Right lung (tissue), 5 donors: Measurements from ENCODE around the gene LGALS9. TPM values are rescaled to one million over a fixed set of nuclear protein-coding genes. Genes with fewer than 3 reads are reported as not detected.
A peak's percentile ranks its signal among the peaks of the same experiment; 100 is the strongest.
"Not testable (repeated sequence)": the region's sequence is repeated elsewhere in the genome, so short reads cannot be mapped to it uniquely, and the experiment has no call there.

Experiments used
- DNase-seq, 2 donors: peaks; one replicate each; pipeline ENCODE4 v3.0.0-alpha.2; 2013
- polyA plus RNA-seq, 5 donors: library from polyadenylated mRNA; unstranded; fragments of 120-200 nt; gene quantifications; one replicate each; pipeline versions ENCODE4 v1.2.1 to v1.2.3, GENCODE V29; 2013; ENCODE audit warnings: inconsistent platforms in 1 of 5, low replicate concordance in 1 of 5; ENCODE audit not compliant: insufficient read length in 5 of 5, insufficient read depth in 1 of 5

The LGALS9 gene
- polyA plus RNA-seq, 5 donors = 15.0 to 26.4 (median 18.1) TPM

- no peak for DNase-seq
Measured at GRCh38 chr17:27627514-27627913, 3.5 kb upstream of the LGALS9 start.

- no peak for DNase-seq
Measured at GRCh38 chr17:27628376-27628775, 2.6 kb upstream of the LGALS9 start.

DNA sequence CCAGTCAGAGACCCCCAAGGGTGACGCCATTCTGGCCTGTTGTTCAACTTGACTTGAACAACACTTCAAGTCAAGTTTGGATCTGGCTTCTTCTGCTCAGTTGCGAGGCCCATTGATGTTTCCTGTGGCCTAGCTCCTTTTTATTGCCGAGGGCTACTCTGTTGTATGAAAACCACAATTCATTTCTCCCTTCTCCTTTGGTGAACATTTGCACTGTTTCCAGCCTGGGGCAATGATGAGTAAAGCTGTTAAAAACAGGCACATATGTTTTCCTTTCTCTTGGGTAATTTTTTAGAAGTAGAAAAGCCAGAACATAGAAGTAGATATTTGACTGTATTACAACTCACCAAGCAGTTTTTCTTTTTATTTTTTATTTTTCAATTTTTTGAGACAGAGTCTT lies 1.7 kb upstream of the LGALS9 start:
- not testable (repeated sequence) for DNase-seq

GRCh38 chr17:27631411-27631760 lies 398 bp downstream of the LGALS9 start:
- no peak for DNase-seq

DNA sequence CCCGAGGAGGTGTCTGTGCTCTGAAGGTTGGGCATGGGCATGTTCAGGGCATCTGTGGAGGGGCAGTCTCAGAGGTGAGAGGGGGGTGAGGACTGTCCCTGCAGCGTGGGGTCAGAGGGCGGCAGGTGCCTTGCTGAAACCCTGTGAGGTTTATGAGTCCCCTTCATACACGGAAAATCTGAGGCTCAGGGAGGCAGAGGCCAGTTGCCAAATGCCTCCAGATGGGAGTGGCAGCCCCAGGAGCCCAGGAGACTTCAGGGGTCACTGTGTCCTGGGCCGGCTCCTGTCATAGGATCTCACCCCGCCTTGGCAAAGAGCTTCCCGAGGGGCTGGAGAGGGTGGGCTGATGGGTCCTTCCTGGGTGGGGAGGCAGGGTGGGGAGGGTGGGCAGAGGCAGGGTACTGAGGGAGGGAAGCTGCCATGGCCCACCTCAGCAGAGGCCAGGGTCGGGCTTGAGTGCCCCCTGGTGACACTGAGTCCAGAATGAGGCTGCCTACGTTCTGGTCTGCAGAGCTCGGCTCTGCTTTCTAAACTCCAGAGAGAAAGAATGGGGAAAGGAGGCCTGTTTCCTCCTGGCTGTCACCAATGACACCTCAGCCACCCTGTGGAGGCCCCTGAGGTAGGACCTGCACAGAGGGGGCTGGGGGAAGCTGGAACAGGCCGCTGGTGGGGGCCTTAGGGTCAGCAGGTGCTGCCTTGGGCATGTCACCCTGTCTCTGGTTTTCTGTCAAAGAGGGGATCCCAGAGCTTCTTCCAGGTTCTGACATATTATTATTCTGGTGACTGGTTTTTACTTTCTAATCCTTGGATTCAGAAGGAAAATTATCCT lies 1.1 kb downstream of the LGALS9 start:
- DNase-seq = no peak

DNA sequence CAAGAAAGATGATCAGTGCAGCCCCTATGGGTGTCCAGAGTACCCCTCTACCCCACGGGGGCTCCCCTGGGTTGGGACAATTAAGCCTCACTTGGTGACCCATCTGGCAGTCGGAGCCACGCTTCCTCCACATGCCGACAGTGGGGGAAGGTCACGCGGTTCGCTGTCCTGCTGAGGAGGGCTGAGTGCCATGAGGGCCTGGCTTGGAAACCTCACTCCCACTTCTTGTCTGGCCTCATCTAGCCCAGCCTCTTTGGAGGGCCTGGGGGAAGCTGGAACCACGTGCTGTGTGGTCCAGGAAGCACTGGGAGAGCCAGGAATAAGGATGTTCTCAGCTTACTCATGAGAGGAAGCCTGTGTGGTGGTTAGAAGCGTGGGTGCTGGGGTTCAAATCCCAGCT lies 1.8 kb downstream of the LGALS9 start:
- peak; percentile 36 to 40 for DNase-seq

DNA sequence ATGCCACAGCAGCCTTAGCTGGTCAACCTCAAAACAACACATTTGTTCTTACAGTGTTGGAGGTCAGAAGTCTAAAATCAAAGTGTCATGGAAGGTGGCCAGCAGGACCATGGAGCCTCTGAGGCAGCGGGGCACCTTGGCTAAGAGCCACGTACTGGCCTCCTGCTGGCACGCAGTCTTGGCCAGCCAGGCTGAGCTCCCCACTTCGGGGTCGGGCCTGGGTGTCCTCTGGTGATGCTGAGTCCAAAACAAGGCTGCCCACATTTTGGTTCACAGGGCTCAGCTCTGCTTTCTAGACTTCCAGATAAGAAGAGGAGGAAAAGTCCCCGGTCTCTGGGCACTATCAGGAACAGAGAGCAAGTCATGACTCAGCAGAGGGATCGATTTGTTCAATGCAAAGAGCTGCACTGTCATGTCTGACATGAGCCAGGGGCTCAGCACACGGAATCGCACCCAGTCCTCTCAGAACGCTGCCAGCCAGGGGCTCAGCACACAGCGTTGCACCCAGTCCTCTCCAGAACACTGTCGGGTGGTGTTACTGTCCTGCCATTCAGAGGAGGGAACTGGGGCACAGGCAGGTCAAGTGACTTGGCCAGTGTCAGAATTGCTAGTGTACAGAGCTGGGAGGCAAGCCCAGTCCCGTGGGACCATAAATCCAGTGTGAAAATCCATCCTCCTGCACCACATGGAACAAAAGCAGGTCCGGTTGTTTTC lies 2.5 kb downstream of the LGALS9 start:
- DNase-seq = no peak

DNA sequence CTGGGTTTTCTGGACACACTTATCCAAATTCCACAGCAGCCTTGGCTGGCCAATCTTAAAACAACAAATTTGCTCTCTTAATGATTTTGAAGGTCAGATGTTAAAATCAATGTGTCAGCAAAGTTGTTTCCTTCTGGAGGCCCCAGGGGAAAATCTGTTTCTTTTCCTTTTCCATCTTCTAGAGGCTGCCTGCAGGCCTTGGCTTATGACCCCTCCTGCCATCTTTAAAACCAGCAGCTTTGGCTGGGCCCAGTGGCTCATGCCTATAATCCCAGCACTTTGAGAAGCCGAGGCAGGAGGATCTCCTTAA lies 3.0 kb downstream of the LGALS9 start:
- no peak for DNase-seq

DNA sequence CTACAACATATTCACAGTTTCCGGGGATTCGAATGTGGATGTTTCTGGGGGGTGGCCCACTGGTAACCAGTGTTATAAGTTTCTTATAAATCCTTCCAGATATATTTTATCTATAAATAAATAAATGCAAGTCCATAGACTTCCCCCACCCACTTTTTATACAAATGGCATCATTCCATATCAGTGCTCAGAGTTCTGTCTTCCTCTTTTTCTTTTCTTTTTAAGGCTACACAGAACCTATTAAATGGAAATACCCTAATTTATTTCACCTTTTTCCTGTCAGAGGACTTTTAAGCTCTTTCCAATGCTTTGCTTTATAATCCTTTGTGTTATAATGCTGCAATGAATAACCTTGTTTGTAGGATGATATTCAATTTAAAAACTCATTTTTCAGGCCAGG lies 3.8 kb downstream of the LGALS9 start:
- no peak for DNase-seq

DNA sequence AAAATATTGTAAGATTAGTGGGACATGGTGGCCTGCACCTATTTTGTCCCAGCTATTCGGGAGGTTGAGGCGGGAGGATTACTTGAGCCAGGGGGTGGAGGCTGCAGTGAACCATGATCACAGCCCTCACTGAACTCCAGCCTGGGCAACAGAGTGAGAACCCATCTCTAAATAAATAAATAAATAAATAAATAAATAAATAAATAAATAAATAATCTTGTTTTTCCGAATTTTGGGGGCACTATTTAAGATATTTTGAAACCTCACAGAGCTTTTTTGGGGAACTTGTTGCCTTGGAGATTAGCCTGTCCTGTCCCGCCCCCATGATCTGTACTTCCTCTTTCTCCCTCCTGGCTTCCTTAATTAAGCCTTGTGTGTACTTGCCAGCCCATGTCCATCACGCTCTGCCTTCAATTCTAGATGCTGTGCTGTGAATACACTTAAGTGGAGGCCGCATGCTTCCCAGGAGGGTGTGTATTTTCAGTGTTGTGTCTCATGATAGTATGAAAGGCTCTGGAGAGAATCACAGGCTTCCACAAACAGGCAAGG lies 4.4 kb downstream of the LGALS9 start:
- no peak for DNase-seq

GRCh38 chr17:27636005-27636520 lies 5.1 kb downstream of the LGALS9 start:
- not testable (repeated sequence) for DNase-seq

- not testable (repeated sequence) for DNase-seq
Measured at GRCh38 chr17:27637818-27638217, 6.8 kb downstream of the LGALS9 start.

- DNase-seq = not testable (repeated sequence)
Measured at GRCh38 chr17:27638415-27638914, 7.5 kb downstream of the LGALS9 start.

DNA sequence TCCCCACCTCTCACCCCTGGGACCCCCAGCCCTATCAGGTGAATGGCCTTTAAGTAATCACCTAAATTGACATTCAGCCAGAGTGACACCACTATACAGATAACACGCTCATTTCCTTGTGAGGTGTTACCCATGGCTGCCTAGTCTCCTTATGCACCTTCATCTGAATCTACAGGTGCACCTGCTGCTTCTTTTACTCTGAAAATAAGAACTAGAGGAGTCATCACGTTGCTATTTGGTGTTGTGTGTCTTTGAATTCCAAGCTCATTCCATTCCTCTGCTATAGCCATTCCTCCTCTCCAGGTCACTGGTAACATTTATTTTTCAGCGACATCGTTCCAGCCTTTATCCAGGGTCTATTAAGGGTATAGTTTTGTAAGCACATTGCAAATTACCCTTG lies 9.8 kb downstream of the LGALS9 start:
- DNase-seq = no peak

DNA sequence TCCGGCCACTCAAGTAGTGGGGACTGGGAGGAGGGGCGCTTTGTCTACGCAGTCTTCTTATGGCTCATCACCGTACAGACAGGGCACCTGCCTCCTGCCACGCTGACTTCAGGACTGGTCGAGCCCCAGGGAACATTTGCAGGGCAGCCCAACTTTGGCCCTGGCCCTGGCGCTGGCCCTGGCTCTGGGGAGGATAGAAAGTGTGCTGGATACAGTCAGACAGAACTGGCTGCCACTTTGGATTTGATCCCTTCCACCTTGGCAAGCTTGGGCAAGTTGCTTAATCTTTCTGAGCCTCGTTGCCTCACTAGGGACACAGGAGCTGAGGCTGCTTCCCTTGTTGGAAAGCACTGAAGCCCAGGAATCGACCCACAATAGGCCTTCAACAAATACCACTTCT lies 13.6 kb downstream of the LGALS9 start:
- no peak for DNase-seq

DNA sequence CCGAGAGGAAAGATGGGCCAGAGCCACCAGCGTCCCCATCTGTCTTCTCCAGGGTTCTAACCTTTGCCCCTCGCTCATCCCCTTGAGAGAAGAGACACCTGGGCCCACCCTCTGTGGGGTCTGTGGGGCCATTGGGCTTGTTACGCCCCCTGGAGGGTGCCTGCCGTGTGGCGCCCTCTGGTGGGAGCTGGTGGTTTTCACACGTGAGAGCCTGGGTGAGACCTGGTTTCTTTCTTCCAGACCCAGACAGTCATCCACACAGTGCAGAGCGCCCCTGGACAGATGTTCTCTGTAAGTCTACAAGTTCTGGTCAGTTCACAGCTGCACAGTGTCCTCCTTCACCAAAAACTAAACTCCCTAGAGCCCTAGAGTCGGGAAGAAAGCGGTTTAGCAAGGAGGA lies 14.6 kb downstream of the LGALS9 start:
- not testable (repeated sequence) for DNase-seq

DNA sequence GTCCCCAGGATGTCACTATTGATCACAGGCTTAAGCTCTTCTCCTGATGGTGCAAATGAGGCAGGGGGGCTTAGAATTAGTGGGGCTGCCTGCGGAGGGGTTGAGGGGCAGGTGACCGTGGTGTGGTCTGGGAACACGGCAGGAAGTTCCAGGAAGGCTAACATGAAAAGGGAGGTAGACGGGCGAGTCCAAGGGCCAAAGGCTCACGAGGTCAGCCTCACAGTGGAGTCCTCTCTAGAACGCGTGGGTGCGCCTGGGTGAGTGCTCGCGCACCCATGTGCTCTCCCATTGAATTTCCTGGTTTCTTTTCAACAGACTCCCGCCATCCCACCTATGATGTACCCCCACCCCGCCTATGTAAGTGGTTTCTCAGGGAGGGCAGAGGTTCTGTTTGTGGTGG lies 15.2 kb downstream of the LGALS9 start:
- DNase-seq = no peak

GRCh38 chr17:27647765-27648164 lies 16.8 kb downstream of the LGALS9 start:
- no peak for DNase-seq

DNA sequence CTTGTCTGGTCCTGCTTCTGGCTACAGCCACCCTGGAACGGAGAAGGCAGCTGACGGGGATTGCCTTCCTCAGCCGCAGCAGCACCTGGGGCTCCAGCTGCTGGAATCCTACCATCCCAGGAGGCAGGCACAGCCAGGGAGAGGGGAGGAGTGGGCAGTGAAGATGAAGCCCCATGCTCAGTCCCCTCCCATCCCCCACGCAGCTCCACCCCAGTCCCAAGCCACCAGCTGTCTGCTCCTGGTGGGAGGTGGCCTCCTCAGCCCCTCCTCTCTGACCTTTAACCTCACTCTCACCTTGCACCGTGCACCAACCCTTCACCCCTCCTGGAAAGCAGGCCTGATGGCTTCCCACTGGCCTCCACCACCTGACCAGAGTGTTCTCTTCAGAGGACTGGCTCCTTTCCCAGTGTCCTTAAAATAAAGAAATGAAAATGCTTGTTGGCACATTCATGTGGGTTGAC lies 18.2 kb downstream of the LGALS9 start:
- not testable (repeated sequence) for DNase-seq

- no peak for DNase-seq
Measured at GRCh38 chr17:27649929-27650328, 18.9 kb downstream of the LGALS9 start.

DNA sequence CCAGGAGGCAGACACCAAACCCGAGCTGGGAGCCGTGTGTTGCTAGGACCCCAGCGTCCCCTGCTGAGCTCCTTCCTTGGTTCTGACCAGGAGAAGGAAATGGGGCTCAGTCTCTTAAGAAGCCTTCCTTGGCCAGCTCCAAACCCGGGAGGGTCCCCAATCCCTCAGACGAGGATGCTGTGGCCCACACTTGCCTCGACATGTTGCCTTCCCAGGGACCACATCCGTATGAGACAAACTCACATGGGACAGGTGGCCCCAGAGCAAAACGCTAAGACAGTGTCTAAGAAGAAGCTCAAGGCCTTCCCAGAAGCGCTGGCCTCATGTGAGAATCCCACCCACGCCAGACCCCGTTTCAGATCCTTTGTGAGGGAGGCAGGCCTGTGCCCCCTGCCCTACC lies 19.8 kb downstream of the LGALS9 start:
- DNase-seq = no peak
